Panc1 (cell line): ENCODE data around the gene GRID1.

Experiments used
- SIN3A ChIP-seq: IDR thresholded peaks from 2 replicates; pipeline ENCODE4 v1.6.1; 2012; ENCODE audit warnings: low read depth, mild to moderate bottlenecking, low read length, moderate library complexity, borderline replicate concordance; ENCODE audit not compliant: insufficient read depth
- TF ChIP-seq, protein P1 (sequence below): fragments of 450-650 bp; IDR thresholded peaks from 2 replicates; pipeline ENCODE4 v1.5.1; 2017; ENCODE audit warnings: mild to moderate bottlenecking
- TF ChIP-seq, protein P2 (sequence below), 2 experiments: IDR thresholded peaks; 2 replicates each; pipeline ENCODE4 v1.6.1; 2011 to 2012; ENCODE audit warnings: low read depth in 2 of 2, control low read depth in 1 of 2, low read length in 1 of 2, mild to moderate bottlenecking in 1 of 2, moderate library complexity in 1 of 2; ENCODE audit not compliant: insufficient read depth in 1 of 2

DNA sequence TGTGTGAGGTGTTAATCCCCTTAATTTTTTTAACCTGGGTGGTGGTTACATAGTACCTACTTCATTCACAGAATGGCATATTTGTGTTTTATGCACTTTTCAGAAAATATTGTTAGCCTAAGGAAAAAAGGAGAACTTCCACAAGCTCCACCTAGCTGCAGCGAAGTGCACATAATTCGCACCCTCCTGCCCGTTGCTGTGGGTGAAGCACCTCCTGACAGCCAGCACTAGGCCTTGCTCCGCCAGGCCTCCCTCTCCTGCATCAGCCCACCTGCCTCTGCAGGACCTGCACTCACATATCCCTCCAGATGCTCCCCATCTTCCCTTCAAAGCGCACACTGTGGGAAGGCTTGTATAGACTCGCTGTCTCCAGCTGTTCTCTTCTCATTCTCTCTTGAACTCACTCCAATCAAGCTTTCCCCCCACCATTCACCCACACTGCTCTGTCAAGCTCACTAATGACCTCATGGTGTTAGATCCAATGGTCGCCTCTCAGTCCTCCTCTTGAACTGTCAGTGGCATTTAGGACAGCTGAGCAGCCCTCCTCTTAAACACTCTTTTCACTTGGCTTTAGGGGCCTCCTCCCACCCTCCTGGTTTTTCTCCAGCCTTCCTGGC is 20.7 kb upstream of the GRID1 start:
- TF ChIP-seq, protein P1, sequence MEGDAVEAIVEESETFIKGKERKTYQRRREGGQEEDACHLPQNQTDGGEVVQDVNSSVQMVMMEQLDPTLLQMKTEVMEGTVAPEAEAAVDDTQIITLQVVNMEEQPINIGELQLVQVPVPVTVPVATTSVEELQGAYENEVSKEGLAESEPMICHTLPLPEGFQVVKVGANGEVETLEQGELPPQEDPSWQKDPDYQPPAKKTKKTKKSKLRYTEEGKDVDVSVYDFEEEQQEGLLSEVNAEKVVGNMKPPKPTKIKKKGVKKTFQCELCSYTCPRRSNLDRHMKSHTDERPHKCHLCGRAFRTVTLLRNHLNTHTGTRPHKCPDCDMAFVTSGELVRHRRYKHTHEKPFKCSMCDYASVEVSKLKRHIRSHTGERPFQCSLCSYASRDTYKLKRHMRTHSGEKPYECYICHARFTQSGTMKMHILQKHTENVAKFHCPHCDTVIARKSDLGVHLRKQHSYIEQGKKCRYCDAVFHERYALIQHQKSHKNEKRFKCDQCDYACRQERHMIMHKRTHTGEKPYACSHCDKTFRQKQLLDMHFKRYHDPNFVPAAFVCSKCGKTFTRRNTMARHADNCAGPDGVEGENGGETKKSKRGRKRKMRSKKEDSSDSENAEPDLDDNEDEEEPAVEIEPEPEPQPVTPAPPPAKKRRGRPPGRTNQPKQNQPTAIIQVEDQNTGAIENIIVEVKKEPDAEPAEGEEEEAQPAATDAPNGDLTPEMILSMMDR = no peak; the same call in 1 of the 2 replicates
- TF ChIP-seq, protein P2, sequence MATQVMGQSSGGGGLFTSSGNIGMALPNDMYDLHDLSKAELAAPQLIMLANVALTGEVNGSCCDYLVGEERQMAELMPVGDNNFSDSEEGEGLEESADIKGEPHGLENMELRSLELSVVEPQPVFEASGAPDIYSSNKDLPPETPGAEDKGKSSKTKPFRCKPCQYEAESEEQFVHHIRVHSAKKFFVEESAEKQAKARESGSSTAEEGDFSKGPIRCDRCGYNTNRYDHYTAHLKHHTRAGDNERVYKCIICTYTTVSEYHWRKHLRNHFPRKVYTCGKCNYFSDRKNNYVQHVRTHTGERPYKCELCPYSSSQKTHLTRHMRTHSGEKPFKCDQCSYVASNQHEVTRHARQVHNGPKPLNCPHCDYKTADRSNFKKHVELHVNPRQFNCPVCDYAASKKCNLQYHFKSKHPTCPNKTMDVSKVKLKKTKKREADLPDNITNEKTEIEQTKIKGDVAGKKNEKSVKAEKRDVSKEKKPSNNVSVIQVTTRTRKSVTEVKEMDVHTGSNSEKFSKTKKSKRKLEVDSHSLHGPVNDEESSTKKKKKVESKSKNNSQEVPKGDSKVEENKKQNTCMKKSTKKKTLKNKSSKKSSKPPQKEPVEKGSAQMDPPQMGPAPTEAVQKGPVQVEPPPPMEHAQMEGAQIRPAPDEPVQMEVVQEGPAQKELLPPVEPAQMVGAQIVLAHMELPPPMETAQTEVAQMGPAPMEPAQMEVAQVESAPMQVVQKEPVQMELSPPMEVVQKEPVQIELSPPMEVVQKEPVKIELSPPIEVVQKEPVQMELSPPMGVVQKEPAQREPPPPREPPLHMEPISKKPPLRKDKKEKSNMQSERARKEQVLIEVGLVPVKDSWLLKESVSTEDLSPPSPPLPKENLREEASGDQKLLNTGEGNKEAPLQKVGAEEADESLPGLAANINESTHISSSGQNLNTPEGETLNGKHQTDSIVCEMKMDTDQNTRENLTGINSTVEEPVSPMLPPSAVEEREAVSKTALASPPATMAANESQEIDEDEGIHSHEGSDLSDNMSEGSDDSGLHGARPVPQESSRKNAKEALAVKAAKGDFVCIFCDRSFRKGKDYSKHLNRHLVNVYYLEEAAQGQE (IDR thresholded peaks at IDR 0.05; ENCODE audit: insufficient read depth in 1 of 2, low read depth in 2 of 2, low read length in 1 of 2) = no peak
- no peak for TF ChIP-seq SIN3A
